GM12864 (cell line): ENCODE data around the gene PUS3.

Experiments used
- DNase-seq: peaks from one replicate; pipeline ENCODE4 v3.0.0-alpha.2; 2011; ENCODE audit warnings: low read depth
- H3K4me3 ChIP-seq: 2 replicates; pipeline ENCODE4 v1.5.1; 2011; ENCODE audit warnings: mild to moderate bottlenecking, low read depth, low read length, control low read depth
- CTCF ChIP-seq: IDR thresholded peaks from 2 replicates; pipeline ENCODE4 v1.5.1; 2011; ENCODE audit warnings: low read depth, mild to moderate bottlenecking, moderate library complexity, low read length, control low read depth, inconsistent platforms; ENCODE audit errors: missing control alignments

PUS3 gene

DNA sequence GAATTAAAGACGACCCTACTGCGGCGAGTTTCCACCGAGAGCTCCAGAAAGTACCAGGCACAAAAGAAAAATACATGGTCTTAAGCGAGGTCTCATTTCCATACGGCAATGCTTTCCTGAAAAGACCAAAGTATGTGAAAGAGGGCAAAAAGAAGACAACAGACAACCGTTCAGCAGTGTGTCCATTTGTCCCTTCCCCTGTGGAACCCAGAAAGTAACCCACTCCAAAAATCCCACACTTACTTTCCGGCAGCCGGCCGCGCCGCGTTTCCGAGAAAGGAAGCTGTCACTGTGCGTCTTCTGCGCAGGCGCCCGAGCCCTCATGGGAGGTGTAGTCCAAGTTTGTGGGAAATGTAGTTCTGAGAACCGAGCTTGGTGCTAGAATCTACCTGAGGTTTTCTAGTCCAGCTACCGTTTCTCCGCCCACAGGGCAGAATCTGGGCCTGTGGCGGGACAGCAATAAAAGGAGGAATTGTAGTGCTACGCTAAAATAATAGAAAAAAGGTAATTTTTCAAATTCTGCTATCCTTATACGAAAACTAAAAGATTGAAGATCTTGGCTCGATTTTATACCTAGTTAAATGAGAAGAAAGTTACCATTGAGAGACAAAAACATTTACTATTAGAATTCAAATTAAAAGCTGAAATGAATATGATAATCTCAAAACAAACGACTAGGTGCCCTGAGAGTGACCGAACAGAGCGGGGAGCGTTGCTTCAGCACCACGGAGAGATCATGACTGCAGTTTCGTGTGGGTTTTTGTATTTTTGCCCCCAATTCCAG, at the start of gene PUS3:
Gene PUS3 (minus strand): TSS at position 280 of the 784 bp plus-strand sequence. CDS start 6,922 bp downstream, outside the sequence.
- peak; percentile 54 for DNase-seq
- TF ChIP-seq CTCF = no peak
- peak within 1 kb of the TSS; percentile 70 for H3K4me3 ChIP-seq

- no peak for DNase-seq
- H3K4me3 ChIP-seq = no peak overlapping the region
These were observed 49.6 kb upstream of the PUS3 start for GRCh38 chr11:125952559-125952958.

DNA sequence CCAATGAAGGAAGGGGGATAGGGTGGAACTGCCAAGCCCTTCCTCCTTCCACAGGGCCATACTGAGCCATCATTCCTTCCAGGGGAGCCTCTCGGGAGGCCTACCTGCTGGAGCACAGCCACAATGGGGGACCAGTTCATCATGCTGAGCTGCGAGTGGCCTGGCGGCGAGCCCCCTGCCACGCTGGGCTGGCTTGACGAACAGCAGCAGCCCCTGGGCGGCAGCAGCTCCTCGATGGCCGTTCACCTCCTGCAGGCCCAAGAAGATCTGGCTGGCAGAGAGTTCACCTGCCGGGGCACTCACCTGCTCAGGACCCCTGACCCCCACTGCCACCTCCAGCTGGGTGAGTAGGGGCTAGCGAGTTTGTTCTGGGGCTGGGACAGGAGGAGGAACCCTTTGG, 48.7 kb upstream of the PUS3 start:
- H3K4me3 ChIP-seq = no peak overlapping the region
- no peak for TF ChIP-seq CTCF
- no peak for DNase-seq

More at GRCh38 chr11:125952559-125952958, 49.6 kb upstream of the PUS3 start:
- TF ChIP-seq CTCF = no peak

GRCh38 chr11:125950696-125951651, 48.0 kb upstream of the PUS3 start:
- no peak for DNase-seq
- TF ChIP-seq CTCF = no peak
- H3K4me3 ChIP-seq = no peak overlapping the region

DNA sequence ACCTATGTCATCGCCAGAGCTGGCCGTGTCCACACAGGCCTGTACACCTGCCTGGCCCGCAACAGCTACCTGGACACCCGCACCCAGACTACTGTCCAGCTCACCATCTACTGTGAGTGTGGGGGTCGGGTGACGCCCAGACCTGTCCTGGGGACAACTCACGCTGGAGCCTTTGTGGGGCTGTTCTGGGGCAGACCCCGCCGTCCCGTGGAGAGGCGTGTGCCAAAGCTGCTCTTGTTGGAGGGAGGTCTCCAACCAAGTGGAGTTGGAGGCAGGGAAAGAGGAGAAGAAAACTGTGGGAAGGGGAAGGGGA, 47.1 kb upstream of the PUS3 start:
- no peak for DNase-seq
- TF ChIP-seq CTCF = no peak
- H3K4me3 ChIP-seq = no peak overlapping the region

GRCh38 chr11:125949271-125950177, 46.5 kb upstream of the PUS3 start:
- no peak for DNase-seq
- TF ChIP-seq CTCF = no peak
- no peak overlapping the region for H3K4me3 ChIP-seq
